ENCODE measurements around the gene MAP6D1. TPM values are rescaled to one million over a fixed set of nuclear protein-coding genes. Genes with fewer than 3 reads are reported as not detected.

The MAP6D1 gene
- total RNA-seq, 1 experiment from 2014 or later = 7.1 TPM

DNA sequence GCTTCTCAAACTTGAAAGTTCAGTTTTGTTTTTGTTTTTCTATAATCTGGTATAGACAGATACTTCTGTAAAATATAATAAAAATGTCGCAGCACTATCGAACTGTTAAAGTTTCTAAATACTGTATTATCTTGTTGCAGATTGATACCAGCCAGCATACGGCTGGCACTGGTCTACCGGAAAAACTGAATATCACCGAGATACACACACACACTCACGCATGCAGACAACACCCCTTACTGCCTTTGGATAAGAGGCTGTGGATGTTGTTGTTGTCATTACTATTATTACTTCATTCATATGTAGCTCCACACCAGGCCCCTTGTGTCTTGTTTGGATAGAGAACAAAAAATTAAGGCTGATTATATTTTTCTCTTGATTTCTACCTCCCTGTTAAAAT lies 32.4 kb downstream of the MAP6D1 start:
- H3K4me3 Mint-ChIP-seq = no peak overlapping the region
- H3K4ac ChIP-seq (ENCODE audit: low read depth, low read length) = no peak overlapping the region
- no peak overlapping the region for H3K18ac ChIP-seq (ENCODE audit: insufficient read length, low read depth, low read length)
- no peaks in the 10 kb centered on the region for H3K27me3 ChIP-seq (ENCODE audit: insufficient read depth, low read length)
- no peaks in the 10 kb centered on the region for H3K79me1 ChIP-seq (ENCODE audit: insufficient read depth, low read depth, low read length, poor library complexity, severe bottlenecking)
- WGBS (ENCODE audit: extremely low coverage, insufficient read length, low lambda C conversion rate) = no CpG with 5 or more reads among the region's 6 CpGs
- H4K5ac ChIP-seq (ENCODE audit: insufficient read length, low read depth, low read length) = no peak overlapping the region
- H3K36me3 Mint-ChIP-seq (ENCODE audit: insufficient read depth in 1 of 3, low read depth in 3 of 3) = peaks cover 25 to 78% (median 75%) of the 10 kb centered on the region in 3 experiments
- H2BK120ac ChIP-seq (ENCODE audit: low read depth, low read length, poor library complexity, severe bottlenecking) = no peak overlapping the region
- no peak for DNase-seq
- H2BK5ac ChIP-seq (ENCODE audit: insufficient read length, low read length) = no peak overlapping the region
- H2AK5ac ChIP-seq (ENCODE audit: insufficient read length, low read length) = no peak overlapping the region
- no peak overlapping the region for H3K14ac ChIP-seq (ENCODE audit: insufficient read depth, low read length)
- H2BK12ac ChIP-seq (ENCODE audit: insufficient read length, low read depth, low read length) = no peak overlapping the region
- H3T11ph ChIP-seq (ENCODE audit: low read length) = no peak overlapping the region
- H3K27ac ChIP-seq (ENCODE audit: insufficient read length, low read depth, low read length) = no peak overlapping the region
- no peaks in the 10 kb centered on the region for H3K4me1 ChIP-seq (ENCODE audit: insufficient read depth, low read length)
- H2BK20ac ChIP-seq (ENCODE audit: low read depth, low read length, poor library complexity, severe bottlenecking) = no peak overlapping the region
- H4K8ac ChIP-seq (replicated peaks; ENCODE audit: insufficient read length, low read depth, low read length) = no peak overlapping the region
- no peaks in the 10 kb centered on the region for H3K23me2 ChIP-seq (ENCODE audit: insufficient read length, low read depth, low read length, poor library complexity, severe bottlenecking)
- H2BK15ac ChIP-seq (ENCODE audit: low read depth, low read length) = no peak overlapping the region
- H3K79me2 ChIP-seq (ENCODE audit: insufficient read depth, low read length) = no peaks in the 10 kb centered on the region
- H3K9me3 ChIP-seq (ENCODE audit: control insufficient read depth, low read depth, low read length) = no peaks in the 10 kb centered on the region
- no peak overlapping the region for H2AFZ ChIP-seq (ENCODE audit: low read length)
- no peaks in the 10 kb centered on the region for H3K9me3 Mint-ChIP-seq
- no peaks in the 10 kb centered on the region for H3K4me1 Mint-ChIP-seq
- H3K27me3 Mint-ChIP-seq (ENCODE audit: low read depth) = no peaks in the 10 kb centered on the region; the same call in 1 of the 2 replicates
- H3K4me2 ChIP-seq (ENCODE audit: insufficient read depth, insufficient read length, low read length) = no peak overlapping the region
- 0 out of 7 replicates have a peak overlapping the region, but pooled peaks of 1 of the 3 experiments have one; percentile 14 for H3K27ac Mint-ChIP-seq
- no peak overlapping the region for H3K23ac ChIP-seq (ENCODE audit: insufficient read length, low read depth, low read length)
- no peak overlapping the region for H3K9ac ChIP-seq (ENCODE audit: extremely low read depth, insufficient read length, low read length)
- no peaks in the 10 kb centered on the region for H4K20me1 ChIP-seq (ENCODE audit: control insufficient read depth, insufficient read depth, insufficient read length)
- TF ChIP-seq, protein P1, sequence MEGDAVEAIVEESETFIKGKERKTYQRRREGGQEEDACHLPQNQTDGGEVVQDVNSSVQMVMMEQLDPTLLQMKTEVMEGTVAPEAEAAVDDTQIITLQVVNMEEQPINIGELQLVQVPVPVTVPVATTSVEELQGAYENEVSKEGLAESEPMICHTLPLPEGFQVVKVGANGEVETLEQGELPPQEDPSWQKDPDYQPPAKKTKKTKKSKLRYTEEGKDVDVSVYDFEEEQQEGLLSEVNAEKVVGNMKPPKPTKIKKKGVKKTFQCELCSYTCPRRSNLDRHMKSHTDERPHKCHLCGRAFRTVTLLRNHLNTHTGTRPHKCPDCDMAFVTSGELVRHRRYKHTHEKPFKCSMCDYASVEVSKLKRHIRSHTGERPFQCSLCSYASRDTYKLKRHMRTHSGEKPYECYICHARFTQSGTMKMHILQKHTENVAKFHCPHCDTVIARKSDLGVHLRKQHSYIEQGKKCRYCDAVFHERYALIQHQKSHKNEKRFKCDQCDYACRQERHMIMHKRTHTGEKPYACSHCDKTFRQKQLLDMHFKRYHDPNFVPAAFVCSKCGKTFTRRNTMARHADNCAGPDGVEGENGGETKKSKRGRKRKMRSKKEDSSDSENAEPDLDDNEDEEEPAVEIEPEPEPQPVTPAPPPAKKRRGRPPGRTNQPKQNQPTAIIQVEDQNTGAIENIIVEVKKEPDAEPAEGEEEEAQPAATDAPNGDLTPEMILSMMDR (conservative IDR thresholded peaks at IDR 0.05) = no peak
- no peak overlapping the region for H3K56ac ChIP-seq (ENCODE audit: insufficient read length, low read depth, low read length)
- H4K91ac ChIP-seq (ENCODE audit: insufficient read length, low read depth, low read length) = no peak overlapping the region

All from H9 (cell line).